GM12878 (cell line): ENCODE data around the gene DCUN1D3. TPM values are rescaled to one million over a fixed set of nuclear protein-coding genes. Genes with fewer than 3 reads are reported as not detected.

ENCODE experiments used
- ATAC-seq: fragments of 200-7000 bp; cut with Tn5 transposase; 3 replicates; pipeline ENCODE4 v1.9.1; 2020; ENCODE audit warnings: mild to moderate bottlenecking, moderate library complexity
- BruUV-seq: library from RNA; stranded (reverse); fragments of 400-500 nt; replicated peaks from 2 replicates; lab custom pipeline; 2021; lab: Mats Ljungman, UMichigan
- CTCF ChIA-PET: fragments of 300-600 bp; sonication (Branson Sonifier 250); formaldehyde crosslinking; extraction: SDS; loops from one replicate; lab custom pipeline; 2021; ENCODE audit warnings: inconsistent platforms; lab: Yijun Ruan, JAX
- POLR2A ChIA-PET: fragments of 350-600 bp; formaldehyde crosslinking; extraction: SDS; loops from one replicate; lab custom pipeline; 2021; ENCODE audit warnings: inconsistent platforms; lab: Charles Lee
- RAD21 ChIA-PET: fragments of 300-600 bp; sonication (Branson Sonifier 250); formaldehyde crosslinking; loops from one replicate; lab custom pipeline; 2023; ENCODE audit warnings: antibody characterized with exemption; ENCODE audit not compliant: unreplicated experiment; lab: Charles Lee
- SMC1A ChIA-PET: fragments of 300-600 bp; sonication (Branson Sonifier 250); formaldehyde crosslinking; loops from one replicate; lab custom pipeline; 2023; ENCODE audit not compliant: unreplicated experiment, uncharacterized antibody; lab: Charles Lee
- DNase-seq: peaks from one replicate; pipeline ENCODE4 v3.0.0-alpha.2; 2011; ENCODE audit warnings: low read depth, low spot score
- FAIRE-seq: peaks from 3 replicates; lab custom pipeline; 2011; peaks lifted over from hg19 to GRCh38; lab: Jason Lieb, UNC
- H2AFZ ChIP-seq: 2 replicates; pipeline ENCODE4 v1.6.0; 2011; ENCODE audit warnings: low read depth, low read length, control low read depth; ENCODE audit not compliant: control insufficient read depth
- H3K27ac ChIP-seq: 2 replicates; pipeline ENCODE4 v1.5.1; 2011; ENCODE audit warnings: control low read depth; ENCODE audit not compliant: control insufficient read depth, insufficient read depth
- H3K27me3 ChIP-seq, 2 experiments: replicated peaks in 1 of 2; 2 replicates each; pipeline versions ENCODE4 v1.6.0 to v1.6.1; 2011; ENCODE audit warnings: low read length in 1 of 2; ENCODE audit not compliant: control insufficient read depth in 2 of 2, insufficient read depth in 2 of 2
- H3K36me3 ChIP-seq, 2 experiments: 2 replicates each; pipeline ENCODE4 v1.5.1; 2011; ENCODE audit warnings: low read length in 1 of 2; ENCODE audit not compliant: control insufficient read depth in 2 of 2, insufficient read depth in 2 of 2
- H3K4me1 ChIP-seq: 2 replicates; pipeline ENCODE4 v1.6.1; 2011; ENCODE audit warnings: mild to moderate bottlenecking, low read length, moderate library complexity, mixed read lengths; ENCODE audit not compliant: control insufficient read depth, insufficient read depth
- H3K4me2 ChIP-seq: 2 replicates; pipeline ENCODE4 v1.6.0; 2011; ENCODE audit warnings: control low read depth; ENCODE audit not compliant: control insufficient read depth, insufficient read depth
- H3K4me3 ChIP-seq: fragments of 200-600 bp; sonication (generic); 2 replicates; pipeline ENCODE4 v1.5.1; 2016
- H3K79me2 ChIP-seq: 2 replicates; pipeline ENCODE4 v1.6.0; 2011; ENCODE audit warnings: low read length; ENCODE audit not compliant: control insufficient read depth, insufficient read depth
- H3K9ac ChIP-seq: 2 replicates; pipeline ENCODE4 v1.8.0; 2011; ENCODE audit warnings: low read length, control low read depth, mixed read lengths; ENCODE audit not compliant: control insufficient read depth, insufficient read depth
- H3K9me3 ChIP-seq: replicated peaks from 3 replicates; pipeline ENCODE4 v1.5.1; 2011; ENCODE audit warnings: mild to moderate bottlenecking, low read length; ENCODE audit not compliant: control insufficient read depth, insufficient read depth
- H4K20me1 ChIP-seq: 2 replicates; pipeline ENCODE4 v1.6.0; 2011; ENCODE audit not compliant: control insufficient read depth, insufficient read depth
- HDGF ChIP-seq: fragments of 450-650 bp; IDR thresholded peaks from 2 replicates; pipeline ENCODE4 v1.6.1; 2016; ENCODE audit warnings: antibody characterized with exemption
- NFYB ChIP-seq: IDR thresholded peaks from 2 replicates; pipeline ENCODE4 v1.6.1; 2011; ENCODE audit warnings: low read depth, mild to moderate bottlenecking, low read length, improper control_type of control experiment, moderate library complexity; ENCODE audit not compliant: insufficient read depth
- PAX5 ChIP-seq: IDR thresholded peaks from 2 replicates; pipeline ENCODE4 v1.6.1; 2011; ENCODE audit warnings: low read depth, low read length, borderline replicate concordance
- SMC3 ChIP-seq: IDR thresholded peaks from 2 replicates; pipeline ENCODE4 v1.6.1; 2011; ENCODE audit warnings: low read length, improper control_type of control experiment, borderline replicate concordance
- SRF ChIP-seq, 2 experiments: IDR thresholded peaks; 2 replicates each; pipeline ENCODE4 v1.6.1; 2011; ENCODE audit warnings: low read depth in 2 of 2, low read length in 2 of 2, mild to moderate bottlenecking in 1 of 2, moderate library complexity in 1 of 2
- ZNF24 ChIP-seq: fragments of 450-650 bp; IDR thresholded peaks from 2 replicates; pipeline ENCODE4 v1.6.1; 2017; ENCODE audit warnings: antibody characterized with exemption, mild to moderate bottlenecking
- ZZZ3 ChIP-seq: IDR thresholded peaks from 2 replicates; pipeline ENCODE4 v1.6.1; 2011; ENCODE audit warnings: low read depth; ENCODE audit not compliant: control insufficient read depth, insufficient read length
- WGBS: methylation state at CpG from one replicate; pipeline ENCODE4 v1.1.6; 2016; ENCODE audit warnings: low lambda C conversion rate; ENCODE audit not compliant: insufficient replicate concordance, insufficient coverage; ENCODE audit errors: missing lambda C conversion rate; 5-methylcytosine and 5-hydroxymethylcytosine counted together
- in situ Hi-C: fragments of 300-500 bp; cut with MboI; formaldehyde crosslinking; loops from 9 replicates; pipeline ENCODE4 v1.14.3; 2018; ENCODE audit warnings: mixed read lengths
- intact Hi-C: fragments of 100-400 bp; cut with micrococcal nuclease; formaldehyde crosslinking; loops from one replicate; pipeline ENCODE4 v1.14.2; 2022; ENCODE audit not compliant: unreplicated experiment
- polyA plus RNA-seq, 11 experiments: library from polyadenylated mRNA; depleted of rRNA in 4 of 11; unstranded in 6 of 11; stranded (reverse) in 5 of 11; fragments of >200 nt; fragmentation: Nextera tagmentation in 4 of 11; fragmentation: Illumina TruSeq in 1 of 11; extraction: Ambion mirVana in 4 of 11; extraction: Trizol in 1 of 11; gene quantifications; 1 replicate in 1 of 11; 2 replicates in 10 of 11; pipeline versions ENCODE4 v1.2.1 to v1.2.3, GENCODE V29; 2011 to 2016; ENCODE audit warnings: inconsistent platforms in 2 of 11, missing spikeins in 2 of 11, low read depth in 1 of 11
- total RNA-seq, 4 experiments: library from RNA; depleted of rRNA in 3 of 4; stranded (reverse); fragments of >200 nt in 3 of 4; fragmentation: Illumina TruSeq in 1 of 4; extraction: Trizol in 1 of 4; gene quantifications; 2 replicates each; pipeline versions ENCODE4 v1.2.1 to v1.2.3, GENCODE V29; 2013 to 2021
- TF ChIP-seq, protein P1 (sequence below): fragments of 450-650 bp; IDR thresholded peaks from 2 replicates; pipeline ENCODE4 v1.6.1; 2017; ENCODE audit warnings: borderline replicate concordance
- TF ChIP-seq, protein P2 (sequence below): IDR thresholded peaks from 2 replicates; pipeline ENCODE4 v1.6.1; 2011; ENCODE audit warnings: low read depth, low read length, improper control_type of control experiment, borderline replicate concordance

Gene DCUN1D3
- total and polyA plus RNA-seq, 10 of the 15 experiments (the other 5 are each of a cell fraction or from before 2014, with no cell fraction given) = 0.47 to 4.5 (median 1.9) TPM

DNA sequence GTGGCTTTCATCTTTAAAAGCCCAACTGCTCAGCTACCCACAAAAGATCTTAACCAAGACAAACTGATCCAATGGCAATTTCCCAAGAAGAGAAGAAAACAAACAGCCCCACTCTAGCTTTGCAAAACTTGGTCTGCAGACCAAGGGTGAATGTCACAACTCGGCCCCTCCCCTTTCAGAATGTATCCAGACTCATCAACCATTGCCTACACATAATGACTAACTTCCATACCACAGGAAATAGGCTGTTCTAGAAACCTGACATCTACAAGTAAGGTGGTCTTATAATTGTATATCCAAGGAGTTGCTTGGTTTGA lies 16.0 kb downstream of the DCUN1D3 start:
- no peaks in the 10 kb centered on the region for H4K20me1 ChIP-seq
- ChIA-PET RAD21 (no interaction called here), CTCF (interaction anchor here (1.8 kb wide), 1 partner anchor 9 kb away, joined by 5 read pairs; no protein-coding TSS in a partner anchor), SMC1A (interaction anchor here (0.9 to 1.1 kb wide), 3 partner anchors 13 to 31 kb away, joined by 3 read pairs; no protein-coding TSS in a partner anchor), POLR2A (interaction anchor here (0.5 kb wide), 1 partner anchor 56 kb away, joined by 3 read pairs; no protein-coding TSS in a partner anchor)
- H3K9ac ChIP-seq = no peak overlapping the region
- H3K79me2 ChIP-seq = no peaks in the 10 kb centered on the region; the same call in none of the 2 replicates
- H3K27ac ChIP-seq = no peak overlapping the region
- H3K4me3 ChIP-seq = no peak overlapping the region
- no peak overlapping the region for H2AFZ ChIP-seq
- H3K27me3 ChIP-seq = no peaks in the 10 kb centered on the region
- FAIRE-seq (no peak), DNase-seq (no peak), ATAC-seq (no peak)
- intact Hi-C loops = no loop called here
- peaks cover 8% of the 10 kb centered on the region for H3K4me1 ChIP-seq
- no peaks in the 10 kb centered on the region for H3K36me3 ChIP-seq
- WGBS = 93% methylated on average over 1 of the region's 1 CpG
- no peaks in the 10 kb centered on the region for H3K9me3 ChIP-seq
- no TSS peak for BruUV-seq
- no peak overlapping the region for H3K4me2 ChIP-seq
- in situ Hi-C loops = no loop called here
- TF ChIP-seq NFYB (no peak), HDGF (no peak), SMC3 (no peak), ZNF24 (no peak), SRF (IDR thresholded peaks at IDR 0.05; ENCODE audit: low read depth in 2 of 2, low read length in 2 of 2) (no peak), ZZZ3 (no peak), PAX5 (no peak)
- TF ChIP-seq, protein P1, sequence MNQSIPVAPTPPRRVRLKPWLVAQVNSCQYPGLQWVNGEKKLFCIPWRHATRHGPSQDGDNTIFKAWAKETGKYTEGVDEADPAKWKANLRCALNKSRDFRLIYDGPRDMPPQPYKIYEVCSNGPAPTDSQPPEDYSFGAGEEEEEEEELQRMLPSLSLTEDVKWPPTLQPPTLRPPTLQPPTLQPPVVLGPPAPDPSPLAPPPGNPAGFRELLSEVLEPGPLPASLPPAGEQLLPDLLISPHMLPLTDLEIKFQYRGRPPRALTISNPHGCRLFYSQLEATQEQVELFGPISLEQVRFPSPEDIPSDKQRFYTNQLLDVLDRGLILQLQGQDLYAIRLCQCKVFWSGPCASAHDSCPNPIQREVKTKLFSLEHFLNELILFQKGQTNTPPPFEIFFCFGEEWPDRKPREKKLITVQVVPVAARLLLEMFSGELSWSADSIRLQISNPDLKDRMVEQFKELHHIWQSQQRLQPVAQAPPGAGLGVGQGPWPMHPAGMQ = no peak
- TF ChIP-seq, protein P2, sequence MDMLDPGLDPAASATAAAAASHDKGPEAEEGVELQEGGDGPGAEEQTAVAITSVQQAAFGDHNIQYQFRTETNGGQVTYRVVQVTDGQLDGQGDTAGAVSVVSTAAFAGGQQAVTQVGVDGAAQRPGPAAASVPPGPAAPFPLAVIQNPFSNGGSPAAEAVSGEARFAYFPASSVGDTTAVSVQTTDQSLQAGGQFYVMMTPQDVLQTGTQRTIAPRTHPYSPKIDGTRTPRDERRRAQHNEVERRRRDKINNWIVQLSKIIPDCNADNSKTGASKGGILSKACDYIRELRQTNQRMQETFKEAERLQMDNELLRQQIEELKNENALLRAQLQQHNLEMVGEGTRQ = no peak
